Measurements from ENCODE around the gene LRRC18.

The LRRC18 gene

GRCh38 chr10:48944171-48944570 lies 4.5 kb upstream of the LRRC18 start:
- H3K79me2 ChIP-seq = no peaks in the 10 kb centered on the region
- H3K4me1 ChIP-seq = no peaks in the 10 kb centered on the region
- TF ChIP-seq CTCF (IDR thresholded peaks at IDR 0.05) = no peak
- no peak overlapping the region for H3K9ac ChIP-seq
- H2AFZ ChIP-seq = no peak overlapping the region
- no peak overlapping the region for H3K4me3 ChIP-seq (ENCODE audit: low read depth, low read length)
- no peak overlapping the region for H3K4me2 ChIP-seq (ENCODE audit: low read length)
- H3K9me3 ChIP-seq (ENCODE audit: control insufficient read depth, low read length) = no peaks in the 10 kb centered on the region
- no peaks in the 10 kb centered on the region for H3K36me3 ChIP-seq (ENCODE audit: control insufficient read depth, insufficient read depth, low read length)
- H3K27ac ChIP-seq = no peak overlapping the region
- H3K27me3 ChIP-seq (ENCODE audit: control insufficient read depth, insufficient read depth, low read length) = no peaks in the 10 kb centered on the region

GRCh38 chr10:48943096-48943495 lies 3.5 kb upstream of the LRRC18 start:
- no peaks in the 10 kb centered on the region for H3K4me1 ChIP-seq
- no peak overlapping the region for H3K4me2 ChIP-seq (ENCODE audit: low read length)
- no peak overlapping the region for H2AFZ ChIP-seq
- no peaks in the 10 kb centered on the region for H3K9me3 ChIP-seq (ENCODE audit: control insufficient read depth, low read length)
- H3K9ac ChIP-seq = no peak overlapping the region
- no peak overlapping the region for H3K4me3 ChIP-seq (ENCODE audit: low read depth, low read length)
- no peaks in the 10 kb centered on the region for H3K79me2 ChIP-seq
- TF ChIP-seq CTCF (IDR thresholded peaks at IDR 0.05) = no peak
- no peaks in the 10 kb centered on the region for H3K36me3 ChIP-seq (ENCODE audit: control insufficient read depth, insufficient read depth, low read length)
- H3K27me3 ChIP-seq (ENCODE audit: control insufficient read depth, insufficient read depth, low read length) = no peaks in the 10 kb centered on the region
- H3K27ac ChIP-seq = no peak overlapping the region

DNA sequence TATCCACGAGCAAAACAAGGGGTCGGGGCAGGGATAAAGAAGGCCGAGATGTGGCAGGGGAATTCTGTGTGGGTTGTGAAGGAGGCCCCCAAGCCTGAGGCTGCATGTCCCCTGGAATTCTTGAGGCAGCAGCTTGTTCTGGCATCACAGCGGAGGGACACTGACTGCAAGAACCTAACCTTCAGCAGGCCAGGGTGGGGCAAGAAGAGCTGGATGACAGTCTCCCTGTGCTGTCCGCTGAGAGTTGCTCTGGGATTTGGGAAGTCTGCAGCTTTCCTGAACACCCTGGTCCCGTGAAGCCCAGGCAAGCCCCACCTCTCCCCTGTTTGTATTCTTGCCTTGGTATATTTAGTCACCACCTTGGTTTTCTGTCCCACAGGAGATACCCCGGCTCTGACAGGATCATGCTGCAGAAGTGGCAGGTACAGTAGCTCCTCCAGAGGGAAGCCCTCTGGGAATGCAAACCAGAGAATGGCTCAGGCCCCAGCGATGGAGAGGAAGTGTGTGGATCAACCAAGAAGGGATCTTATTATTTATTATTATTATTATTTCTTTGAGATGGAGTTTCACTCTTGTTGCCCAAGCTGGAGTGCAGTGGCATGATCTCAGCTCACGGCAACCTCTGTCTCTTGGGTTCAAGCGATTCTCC lies 1.9 kb upstream of the LRRC18 start:
- no peak overlapping the region for H3K4me2 ChIP-seq (ENCODE audit: low read length)
- H3K9ac ChIP-seq = no peak overlapping the region
- H3K4me1 ChIP-seq = no peaks in the 10 kb centered on the region
- H3K27ac ChIP-seq = no peak overlapping the region
- H2AFZ ChIP-seq = no peak overlapping the region
- TF ChIP-seq CTCF (IDR thresholded peaks at IDR 0.05) = no peak
- no peaks in the 10 kb centered on the region for H3K36me3 ChIP-seq (ENCODE audit: control insufficient read depth, insufficient read depth, low read length)
- no peak overlapping the region for H3K4me3 ChIP-seq (ENCODE audit: low read depth, low read length)
- H3K9me3 ChIP-seq (ENCODE audit: control insufficient read depth, low read length) = no peaks in the 10 kb centered on the region
- H3K27me3 ChIP-seq (ENCODE audit: control insufficient read depth, insufficient read depth, low read length) = no peaks in the 10 kb centered on the region
- H3K79me2 ChIP-seq = no peaks in the 10 kb centered on the region

DNA sequence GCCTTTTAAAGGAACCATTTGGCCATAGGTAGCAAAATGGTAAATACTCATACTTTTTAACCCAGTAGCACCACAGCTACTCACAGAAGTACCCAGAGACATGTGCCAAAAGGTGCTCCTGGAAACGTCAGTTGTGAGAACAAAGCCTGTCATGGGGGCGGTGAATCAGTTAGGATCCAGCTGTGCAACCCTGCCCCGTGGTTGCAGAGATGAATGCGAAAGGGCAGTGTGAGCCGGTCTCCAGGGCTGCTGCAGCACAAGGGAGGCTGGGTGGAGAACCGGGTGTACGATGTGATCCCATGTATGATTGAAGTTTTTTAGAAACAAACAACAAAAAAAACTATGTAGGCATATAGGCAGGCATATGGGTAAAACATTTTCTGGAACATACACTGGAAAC lies 1.3 kb upstream of the LRRC18 start:
- H3K4me3 ChIP-seq (ENCODE audit: low read depth, low read length) = no peak overlapping the region
- no peaks in the 10 kb centered on the region for H3K79me2 ChIP-seq
- no peaks in the 10 kb centered on the region for H3K27me3 ChIP-seq (ENCODE audit: control insufficient read depth, insufficient read depth, low read length)
- H3K4me1 ChIP-seq = no peaks in the 10 kb centered on the region
- no peaks in the 10 kb centered on the region for H3K9me3 ChIP-seq (ENCODE audit: control insufficient read depth, low read length)
- H3K9ac ChIP-seq = no peak overlapping the region
- H3K27ac ChIP-seq = no peak overlapping the region
- no peak overlapping the region for H2AFZ ChIP-seq
- TF ChIP-seq CTCF (IDR thresholded peaks at IDR 0.05) = no peak
- no peak overlapping the region for H3K4me2 ChIP-seq (ENCODE audit: low read length)
- H3K36me3 ChIP-seq (ENCODE audit: control insufficient read depth, insufficient read depth, low read length) = no peaks in the 10 kb centered on the region

- H3K9me3 ChIP-seq (ENCODE audit: control insufficient read depth, low read length) = no peaks in the 10 kb centered on the region
- no peak overlapping the region for H3K9ac ChIP-seq
- no peak overlapping the region for H3K4me2 ChIP-seq (ENCODE audit: low read length)
- no peak for TF ChIP-seq CTCF (IDR thresholded peaks at IDR 0.05)
- no peaks in the 10 kb centered on the region for H3K4me1 ChIP-seq
- H3K4me3 ChIP-seq (ENCODE audit: low read depth, low read length) = no peak overlapping the region
- H3K27ac ChIP-seq = no peak overlapping the region
- H3K27me3 ChIP-seq (ENCODE audit: control insufficient read depth, insufficient read depth, low read length) = no peaks in the 10 kb centered on the region
- no peaks in the 10 kb centered on the region for H3K36me3 ChIP-seq (ENCODE audit: control insufficient read depth, insufficient read depth, low read length)
- no peak overlapping the region for H2AFZ ChIP-seq
- no peaks in the 10 kb centered on the region for H3K79me2 ChIP-seq
Measured at GRCh38 chr10:48940372-48940771, 732 bp upstream of the LRRC18 start.
